NOMO-1 (cell line): ENCODE data around the gene ROCK2.

Experiments
- DNase-seq, 2 experiments: peaks; one replicate each; lab custom pipeline; 2025; ENCODE audit not compliant: unreplicated experiment in 2 of 2; lab: John Stamatoyannopoulos, UW

ROCK2 gene

GRCh38 chr2:11344342-11344955 is at the start of gene ROCK2:
TSS of gene ROCK2 (minus strand) at chr2:11344636. CDS start at chr2:11344136, 500 bp downstream.
- peak; percentile 57 to 85 for DNase-seq

- no peak for DNase-seq
These were observed 49.3 kb upstream of the ROCK2 start for GRCh38 chr2:11393711-11394236.

GRCh38 chr2:11391942-11392266 is 47.5 kb upstream of the ROCK2 start:
- no peak for DNase-seq

- DNase-seq, result no peak
These were observed 45.9 kb upstream of the ROCK2 start for GRCh38 chr2:11390399-11390658.

- no peak for DNase-seq
These were observed 45.3 kb upstream of the ROCK2 start for GRCh38 chr2:11389551-11390398.

- DNase-seq, result no peak
These were observed 44.6 kb upstream of the ROCK2 start for GRCh38 chr2:11389052-11389420.

- peak in 1 of 2 experiments; percentile 34 for DNase-seq
These were observed 44.0 kb upstream of the ROCK2 start for GRCh38 chr2:11388262-11389051.

- DNase-seq, result no peak
These were observed 43.4 kb upstream of the ROCK2 start for GRCh38 chr2:11387843-11388242.

- peak in 1 of 2 experiments; percentile 42 for DNase-seq
These were observed 42.6 kb upstream of the ROCK2 start for GRCh38 chr2:11387100-11387390.

- DNase-seq, result no peak
These were observed 41.4 kb upstream of the ROCK2 start for GRCh38 chr2:11385847-11386246.

GRCh38 chr2:11385216-11385615 is 40.8 kb upstream of the ROCK2 start:
- peak in 1 of 2 experiments; percentile 6 for DNase-seq

- no peak for DNase-seq
These were observed 35.1 kb upstream of the ROCK2 start for GRCh38 chr2:11379558-11379957.

GRCh38 chr2:11377928-11378545 is 33.6 kb upstream of the ROCK2 start:
- peak; percentile 26 to 32 for DNase-seq

GRCh38 chr2:11376071-11376470 is 31.6 kb upstream of the ROCK2 start:
- DNase-seq, result no peak

GRCh38 chr2:11375689-11376027 is 31.2 kb upstream of the ROCK2 start:
- no peak for DNase-seq

- DNase-seq, result no peak
These were observed 30.7 kb upstream of the ROCK2 start for GRCh38 chr2:11375025-11375688.

- DNase-seq, result no peak
These were observed 28.7 kb upstream of the ROCK2 start for GRCh38 chr2:11373096-11373495.

- no peak for DNase-seq
These were observed 26.9 kb upstream of the ROCK2 start for GRCh38 chr2:11371092-11371937.

GRCh38 chr2:11370377-11371091 is 26.1 kb upstream of the ROCK2 start:
- DNase-seq, result no peak
